ENCODE data around the gene SYCP1.

DNA sequence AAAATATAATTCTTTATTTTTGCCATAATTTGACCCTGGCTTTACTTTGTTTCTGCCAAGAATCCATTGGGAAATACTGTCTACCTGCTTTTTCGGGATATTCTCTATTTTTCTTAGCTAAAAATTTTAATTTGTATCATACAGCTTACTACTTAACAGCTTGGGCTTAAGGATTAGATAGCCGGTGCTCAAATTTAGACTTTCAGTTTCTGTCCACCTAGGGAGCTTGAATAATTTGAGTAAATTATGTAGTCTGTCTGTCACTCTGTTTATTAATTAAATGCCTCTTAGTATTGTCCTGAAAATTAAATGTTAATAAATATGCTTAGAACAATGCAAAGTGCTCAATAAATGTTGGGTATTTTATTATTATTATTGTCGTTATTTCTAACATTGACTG is 6.7 kb downstream of the SYCP1 start:
- TF ChIP-seq, protein P1, sequence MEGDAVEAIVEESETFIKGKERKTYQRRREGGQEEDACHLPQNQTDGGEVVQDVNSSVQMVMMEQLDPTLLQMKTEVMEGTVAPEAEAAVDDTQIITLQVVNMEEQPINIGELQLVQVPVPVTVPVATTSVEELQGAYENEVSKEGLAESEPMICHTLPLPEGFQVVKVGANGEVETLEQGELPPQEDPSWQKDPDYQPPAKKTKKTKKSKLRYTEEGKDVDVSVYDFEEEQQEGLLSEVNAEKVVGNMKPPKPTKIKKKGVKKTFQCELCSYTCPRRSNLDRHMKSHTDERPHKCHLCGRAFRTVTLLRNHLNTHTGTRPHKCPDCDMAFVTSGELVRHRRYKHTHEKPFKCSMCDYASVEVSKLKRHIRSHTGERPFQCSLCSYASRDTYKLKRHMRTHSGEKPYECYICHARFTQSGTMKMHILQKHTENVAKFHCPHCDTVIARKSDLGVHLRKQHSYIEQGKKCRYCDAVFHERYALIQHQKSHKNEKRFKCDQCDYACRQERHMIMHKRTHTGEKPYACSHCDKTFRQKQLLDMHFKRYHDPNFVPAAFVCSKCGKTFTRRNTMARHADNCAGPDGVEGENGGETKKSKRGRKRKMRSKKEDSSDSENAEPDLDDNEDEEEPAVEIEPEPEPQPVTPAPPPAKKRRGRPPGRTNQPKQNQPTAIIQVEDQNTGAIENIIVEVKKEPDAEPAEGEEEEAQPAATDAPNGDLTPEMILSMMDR (conservative IDR thresholded peaks at IDR 0.05): no peak
- TF ChIP-seq EZH2 (IDR thresholded peaks at IDR 0.05; ENCODE audit: low read depth): no peak

Measured in PC-9 (cell line).